Measurements from ENCODE around the gene DCC.

DNA sequence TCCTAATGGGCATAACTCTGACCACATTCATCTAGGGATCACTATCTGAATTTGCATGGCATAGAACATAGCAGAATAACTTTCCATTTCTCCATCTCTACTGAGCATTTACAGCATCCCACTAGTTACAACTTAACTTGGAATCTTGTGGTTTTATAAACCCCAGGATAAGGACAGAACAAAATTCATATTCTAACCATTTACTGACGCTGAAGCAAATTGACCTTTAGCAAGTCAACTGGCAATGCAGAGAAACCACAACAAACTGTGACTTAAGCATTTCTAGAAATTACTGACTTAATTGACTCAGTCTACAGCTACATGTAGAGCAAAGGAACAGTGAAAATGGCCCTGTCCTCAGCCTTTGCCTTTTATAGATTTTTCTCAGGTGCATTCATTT lies 61.2 kb downstream of the DCC start:
- TF ChIP-seq RFX1 (IDR thresholded peaks at IDR 0.05) (no peak), SIN3A (IDR thresholded peaks at IDR 0.05; ENCODE audit: borderline replicate concordance in 2 of 2, control insufficient read depth in 1 of 2, low read depth in 2 of 2, low read length in 2 of 2) (no peak), CTBP1 (IDR thresholded peaks at IDR 0.05; ENCODE audit: borderline replicate concordance) (no peak), CTCF (IDR thresholded peaks at IDR 0.05 in 2 of 3, conservative IDR thresholded peaks at IDR 0.05 in 1 of 3; ENCODE audit: insufficient read depth in 2 of 3, low read depth in 1 of 3, low read length in 3 of 3) (no peak), TAF1 (IDR thresholded peaks at IDR 0.05; ENCODE audit: control insufficient read depth, extremely low read depth, insufficient read depth, low read length, severe bottlenecking) (no peak), EGR1 (conservative IDR thresholded peaks at IDR 0.05) (no peak)

All from K562 (cell line).